GM18868 (cell line): ENCODE measurements around the gene PDE4D.

ENCODE experiments used
- ATAC-seq: cut with Tn5 transposase; IDR thresholded peaks from one replicate; pipeline ENCODE4 v1.9.1; 2021; ENCODE audit warnings: mild to moderate bottlenecking, moderate library complexity; ENCODE audit not compliant: unreplicated experiment

The PDE4D gene

DNA sequence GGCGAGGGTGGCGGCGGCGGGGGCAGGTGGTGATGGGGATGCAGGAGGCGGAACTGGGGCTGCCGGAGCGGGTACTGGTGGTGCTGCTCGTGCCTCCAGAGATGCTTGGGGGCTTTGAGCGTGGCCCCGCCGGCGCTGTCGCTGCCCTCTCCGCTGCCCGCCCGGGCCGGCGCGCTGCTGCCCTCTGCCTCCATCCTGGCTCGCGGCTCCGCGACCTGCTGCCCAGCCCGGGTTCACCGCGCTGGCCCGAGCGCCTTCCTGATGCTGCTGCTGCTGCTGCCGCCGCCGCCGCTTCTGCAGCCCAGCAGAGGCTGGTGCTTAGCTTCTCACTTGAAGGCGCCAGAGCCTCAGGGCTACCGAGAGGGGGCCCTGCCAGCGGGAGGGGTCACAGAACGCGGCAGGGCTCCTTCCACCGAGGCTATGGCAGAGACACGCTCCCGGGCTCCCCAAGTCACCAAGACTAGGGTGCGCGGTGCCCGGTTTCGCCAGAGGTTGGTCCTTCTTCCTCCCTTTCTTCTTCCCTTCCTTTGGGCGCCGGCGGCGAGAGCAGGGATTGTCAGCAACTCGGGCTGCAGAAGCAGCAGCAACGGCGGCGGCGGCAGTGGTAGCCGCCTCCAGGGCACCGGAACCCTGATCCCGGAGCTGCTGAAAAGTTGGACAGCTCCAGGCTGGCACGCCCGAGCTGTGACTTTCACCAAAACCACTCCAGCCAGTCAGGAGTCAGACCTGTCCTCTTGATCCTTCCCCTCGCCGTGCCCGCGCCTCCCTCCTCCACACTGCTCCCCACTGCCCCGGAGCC, at the start of gene PDE4D:
TSS of gene PDE4D (minus strand) at position 298 of the 799 bp plus-strand sequence.
- ATAC-seq, result peak; percentile 49

DNA sequence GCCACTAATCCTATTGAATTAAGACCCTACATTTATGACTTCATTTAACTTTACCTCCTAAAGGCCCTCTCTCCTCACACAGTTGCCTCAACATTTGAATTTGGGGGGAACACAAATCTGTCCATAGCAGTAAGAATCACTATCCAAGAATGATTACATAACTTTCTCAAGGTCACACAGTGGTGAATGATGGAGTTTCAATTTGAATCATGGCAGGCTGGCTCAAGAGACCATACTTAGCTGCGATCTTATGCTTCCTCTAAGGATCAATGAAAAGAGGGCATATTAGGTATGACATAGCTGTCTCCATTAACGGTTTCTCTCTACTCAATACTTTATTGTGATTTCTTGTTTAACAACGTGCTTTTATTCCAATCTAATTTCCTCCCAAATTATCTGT, 44.1 kb upstream of the PDE4D start:
- ATAC-seq, result no peak

DNA sequence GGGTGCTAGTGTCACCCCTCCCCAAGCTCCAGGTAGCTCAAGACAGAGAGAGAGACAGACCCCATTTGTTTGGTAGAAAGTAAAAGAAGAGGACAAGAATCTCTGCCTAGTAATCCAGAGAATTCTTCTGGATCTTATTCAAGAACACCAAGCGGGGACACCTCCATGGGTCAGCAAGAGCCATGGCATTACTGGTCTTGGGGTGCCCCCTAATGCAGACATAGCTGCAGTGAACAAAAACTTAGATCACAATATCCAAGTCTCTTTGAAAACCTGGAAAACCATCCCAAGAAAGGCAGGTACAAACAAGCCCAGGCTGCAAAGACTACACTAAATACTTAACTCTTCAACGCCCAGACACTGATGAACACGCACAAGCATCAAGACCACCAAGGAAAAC, 29.9 kb upstream of the PDE4D start:
- ATAC-seq, result no peak

DNA sequence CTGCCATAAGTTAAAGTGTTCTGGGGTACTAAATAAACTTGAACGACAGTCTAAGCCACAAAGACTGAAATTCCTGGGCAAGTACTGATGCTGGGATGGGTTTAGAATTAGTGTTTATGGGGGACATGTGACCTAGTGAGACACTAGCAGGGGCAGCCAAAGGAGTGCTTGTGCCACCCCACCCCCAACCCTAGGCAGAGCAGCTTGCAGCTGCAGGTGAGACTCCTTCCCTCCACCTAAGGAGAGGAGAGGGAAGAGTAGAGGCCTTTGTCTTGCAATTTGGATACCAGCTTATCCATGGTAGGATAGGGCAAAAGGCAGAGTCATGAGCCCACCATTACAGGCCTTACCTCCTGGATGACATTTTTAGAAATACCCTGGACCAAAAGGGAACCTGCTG, 28.7 kb upstream of the PDE4D start:
- ATAC-seq, result no peak

DNA sequence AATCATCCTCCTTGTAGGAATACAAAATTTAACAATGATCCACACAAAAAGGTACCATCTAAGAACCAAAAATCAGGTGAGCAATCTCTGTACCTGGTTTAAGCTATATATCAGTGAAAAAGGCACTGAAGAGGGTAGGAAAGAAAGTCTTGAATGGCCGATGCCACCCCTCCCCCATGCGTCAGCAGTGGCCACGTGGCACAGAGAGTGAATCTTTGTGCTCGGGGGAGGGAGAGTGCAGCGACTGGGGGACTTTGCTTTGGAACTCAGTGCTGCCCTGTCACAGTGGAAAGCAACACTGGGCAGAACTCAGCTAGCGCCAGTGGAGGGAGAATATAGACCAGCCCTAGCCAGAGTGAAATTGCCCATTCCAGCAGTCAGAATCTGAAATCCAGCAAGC, 28.3 kb upstream of the PDE4D start:
- ATAC-seq, result no peak

DNA sequence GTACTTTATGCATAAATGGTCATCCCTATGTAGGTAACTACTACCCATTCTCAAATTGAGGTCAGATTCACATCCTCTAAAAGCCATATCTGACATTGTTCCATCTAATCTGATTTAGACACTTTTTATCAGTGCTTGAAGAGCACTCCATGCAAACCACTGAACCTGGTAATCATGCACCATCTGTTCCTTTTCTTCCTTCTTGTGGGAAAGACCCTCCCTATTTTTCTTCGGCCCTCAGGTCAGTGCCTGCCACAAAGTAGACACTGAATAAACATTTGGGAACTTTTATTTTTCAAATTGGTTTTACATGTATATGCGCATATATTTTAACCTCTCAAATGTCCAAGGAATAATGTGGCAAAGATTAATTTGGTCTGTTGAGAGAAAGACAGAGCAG, 26.0 kb upstream of the PDE4D start:
- ATAC-seq, result no peak

DNA sequence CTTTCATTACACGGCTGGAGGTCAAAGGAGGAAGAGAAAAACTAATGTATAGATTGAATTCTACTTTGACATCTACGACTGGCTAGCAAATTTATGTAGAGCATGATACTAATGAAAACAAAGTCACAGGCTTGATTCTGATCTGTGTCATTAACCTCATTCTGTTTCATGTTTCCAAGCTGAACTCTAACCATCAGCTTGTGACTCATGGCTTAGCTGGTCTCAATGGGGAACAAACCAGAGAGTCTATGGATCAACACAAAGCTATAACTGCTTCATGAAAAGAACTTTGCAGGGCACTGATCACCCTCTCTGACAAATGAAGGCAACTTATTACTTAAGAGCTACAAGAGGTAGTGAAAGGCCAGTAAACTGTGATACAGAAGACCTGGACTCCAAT, 23.6 kb upstream of the PDE4D start:
- no peak for ATAC-seq

DNA sequence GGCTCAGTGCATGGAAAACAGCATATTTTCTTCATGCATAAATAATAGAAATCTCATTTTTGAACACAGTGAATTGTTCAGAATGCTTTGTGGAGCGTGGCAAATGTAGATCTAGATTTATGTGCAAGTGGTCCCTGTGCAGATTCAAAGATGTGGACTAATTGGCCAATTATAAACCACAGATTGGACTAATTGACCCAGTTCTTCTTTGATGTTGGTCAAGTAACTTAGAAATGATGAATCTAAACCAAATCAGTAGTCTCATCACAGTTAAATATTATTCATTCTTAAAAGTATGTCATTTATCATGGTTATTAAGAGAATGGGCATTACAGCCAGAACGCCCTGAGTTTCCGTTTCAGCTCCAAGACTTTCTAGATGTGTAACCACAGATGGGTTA, 11.7 kb upstream of the PDE4D start:
- ATAC-seq, result no peak

DNA sequence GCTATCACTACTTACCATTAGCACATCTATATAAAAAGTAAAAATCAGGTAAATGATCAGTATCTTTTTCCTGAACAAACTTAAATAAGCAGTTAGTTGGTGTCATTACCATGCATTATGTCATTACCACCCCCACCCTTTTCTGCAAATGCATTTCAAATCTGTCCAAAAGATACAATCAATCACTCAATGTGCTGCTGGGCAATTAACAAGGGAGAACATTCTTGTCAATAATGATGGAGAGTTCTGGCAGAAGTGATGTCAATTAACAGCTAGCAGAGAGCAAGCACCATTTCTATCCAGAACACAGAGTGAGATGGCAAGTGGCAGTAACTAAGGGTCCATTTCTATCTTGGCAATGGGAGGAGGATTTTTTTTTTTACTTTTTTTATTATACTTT, 3.5 kb upstream of the PDE4D start:
- no peak for ATAC-seq

DNA sequence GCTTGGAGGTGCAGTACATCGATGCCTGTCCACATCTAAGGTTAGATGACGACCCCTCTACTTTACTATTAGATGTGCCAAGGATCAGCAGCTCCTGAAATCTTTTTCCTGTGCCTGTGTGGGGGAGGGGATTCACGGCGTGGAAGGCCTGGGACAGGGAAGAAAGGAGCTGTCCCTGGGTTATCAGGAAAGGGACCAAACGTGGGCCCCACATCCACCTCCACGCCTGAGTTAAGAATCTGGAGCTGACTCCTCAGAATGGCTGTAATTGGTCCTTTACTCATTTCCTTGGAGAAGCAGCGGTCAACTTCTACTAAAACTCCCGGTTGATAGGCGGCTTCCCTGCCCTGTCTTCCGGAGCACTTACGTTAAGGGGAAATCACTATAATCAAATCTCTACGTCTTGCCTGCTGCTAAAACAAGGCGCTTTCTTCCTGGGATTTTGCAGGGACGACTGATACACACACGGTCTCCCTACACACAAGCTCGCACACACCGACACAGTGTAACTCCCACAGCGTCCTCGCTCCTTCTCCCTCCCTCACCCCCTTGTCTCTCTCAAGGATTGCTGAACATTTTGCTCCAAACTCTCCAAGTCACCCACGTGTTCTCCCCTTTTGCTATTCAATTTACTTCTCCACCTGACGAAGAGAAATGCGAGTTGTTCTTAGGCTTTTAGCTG, 1.4 kb downstream of the PDE4D start:
- no peak for ATAC-seq

DNA sequence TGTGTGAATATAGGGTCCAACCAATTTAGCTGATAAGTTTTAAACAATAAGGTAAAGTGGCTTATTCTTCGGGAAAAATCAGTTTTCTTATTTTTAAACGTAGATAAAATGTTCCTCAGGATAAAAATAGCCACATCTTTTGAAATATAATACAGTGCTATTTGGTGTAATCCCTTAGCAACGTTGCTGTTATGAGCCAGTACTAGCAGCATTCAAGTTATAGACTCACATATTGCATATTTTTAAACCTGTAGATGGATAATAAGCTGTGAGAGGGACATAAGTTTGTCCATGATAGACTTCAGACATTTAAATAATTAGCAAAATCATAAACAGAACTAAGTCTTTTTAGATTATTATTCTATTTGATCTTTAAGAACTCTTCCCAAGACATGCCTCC, 6.3 kb downstream of the PDE4D start:
- ATAC-seq, result no peak

DNA sequence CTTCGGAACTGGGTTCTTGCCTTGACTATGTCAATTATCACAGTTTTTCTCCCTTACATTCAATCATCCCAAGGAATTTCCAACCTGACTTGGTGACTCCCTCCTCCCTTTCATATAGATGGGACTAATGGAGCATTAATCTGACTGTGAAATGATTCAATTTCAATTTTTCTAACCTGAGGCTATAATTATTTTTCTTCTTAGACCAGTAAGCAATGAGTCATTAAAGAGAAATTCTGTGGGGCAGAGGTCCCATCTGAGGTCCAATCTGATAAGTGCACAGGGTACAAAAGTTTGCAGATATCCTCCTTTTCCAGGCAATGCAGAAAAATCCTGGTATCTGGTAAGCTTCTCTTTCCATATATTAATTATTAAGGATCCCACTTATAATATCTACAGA, 18.9 kb downstream of the PDE4D start:
- ATAC-seq, result no peak

DNA sequence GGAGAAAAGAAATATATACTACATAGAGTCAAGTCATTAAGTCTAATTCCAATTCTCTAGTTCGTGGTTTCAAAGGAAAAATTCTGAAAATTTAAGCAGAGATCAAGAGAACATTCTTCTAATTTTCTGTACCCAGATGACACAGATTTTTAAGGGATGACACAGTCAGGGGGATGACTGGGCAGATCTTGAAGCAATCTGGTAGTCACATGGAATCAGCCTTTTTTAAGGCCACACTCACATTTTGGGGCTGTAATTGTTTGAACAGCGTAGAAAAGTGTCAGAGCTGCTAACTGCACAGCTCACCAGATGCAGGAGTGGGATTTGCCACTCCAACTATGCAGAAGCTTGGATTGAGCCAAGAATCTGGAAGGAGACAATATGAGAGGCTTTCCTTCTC, 20.4 kb downstream of the PDE4D start:
- ATAC-seq, result no peak

DNA sequence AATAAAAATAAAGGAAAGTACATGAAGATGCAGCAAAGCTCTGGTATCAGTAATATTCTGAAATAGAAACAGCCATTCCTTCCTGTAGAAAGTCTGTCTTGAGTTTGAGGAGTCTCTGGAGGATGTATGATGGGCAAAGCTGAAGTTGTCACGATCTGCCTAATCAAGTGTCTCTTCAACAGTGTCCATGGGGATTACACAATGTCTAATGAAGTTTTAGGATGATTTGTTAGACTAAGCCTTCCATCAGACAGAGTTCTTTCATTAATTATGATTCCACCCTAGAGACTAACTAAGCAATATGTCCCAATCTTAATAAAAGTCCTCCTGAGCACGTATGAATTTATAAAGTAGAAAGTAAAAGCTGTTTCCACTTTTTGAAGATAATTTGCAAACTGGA, 26.9 kb downstream of the PDE4D start:
- no peak for ATAC-seq

DNA sequence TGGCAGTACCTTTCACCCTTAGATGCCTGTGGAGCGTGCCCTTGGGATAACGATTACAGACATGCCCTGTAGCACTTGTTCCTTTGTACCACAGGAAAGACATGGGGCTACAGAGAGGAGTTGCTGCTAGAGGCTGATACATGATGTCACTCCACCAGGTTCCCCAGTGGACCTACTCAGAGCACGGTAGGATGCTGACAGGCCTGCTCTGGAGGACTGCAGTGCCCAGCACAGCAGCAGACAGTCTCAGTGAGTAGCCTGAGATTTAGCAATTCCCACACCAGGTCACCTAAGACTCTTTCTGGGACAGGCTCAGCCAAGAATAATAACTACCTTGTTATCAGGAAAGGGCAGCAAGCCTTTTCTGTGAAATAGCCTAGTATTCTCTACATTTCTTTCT, 28.8 kb downstream of the PDE4D start:
- no peak for ATAC-seq

DNA sequence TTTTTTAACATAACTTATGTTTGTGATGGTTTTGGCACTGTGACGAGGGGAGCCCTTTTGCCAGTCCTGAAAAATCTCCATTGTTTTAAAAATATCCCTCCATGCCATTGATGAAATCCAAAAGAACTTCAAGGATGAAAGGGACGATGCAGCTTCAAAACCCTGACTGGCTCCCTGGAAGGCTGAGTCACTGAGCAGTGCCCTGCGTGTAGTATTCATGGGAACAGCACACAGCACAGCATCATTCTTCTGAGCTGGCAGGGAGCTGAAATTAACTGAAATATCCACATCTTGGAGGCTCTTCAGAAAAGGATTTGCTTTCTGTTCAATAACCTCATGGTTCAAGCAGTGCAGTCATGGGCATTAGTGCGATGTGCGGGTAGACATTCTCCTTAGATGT, 29.7 kb downstream of the PDE4D start:
- no peak for ATAC-seq

DNA sequence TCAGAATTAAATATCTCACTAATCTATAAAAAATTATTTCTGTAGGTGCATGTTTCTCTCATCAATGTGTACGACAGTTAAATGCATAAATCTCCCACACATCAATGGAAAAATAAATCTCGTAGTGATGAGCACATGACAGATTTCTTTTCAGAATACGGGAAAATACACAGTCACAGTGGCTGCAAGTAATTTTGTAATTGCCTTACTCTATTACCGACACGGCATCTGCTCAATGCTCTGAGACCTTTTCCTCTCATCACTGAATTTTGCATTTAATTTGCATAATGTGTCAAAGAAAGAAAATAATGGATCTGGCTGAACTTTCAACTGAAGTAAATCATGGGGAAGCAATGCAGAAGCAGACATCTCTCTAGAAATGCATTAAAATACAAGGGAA, 37.2 kb downstream of the PDE4D start:
- no peak for ATAC-seq

DNA sequence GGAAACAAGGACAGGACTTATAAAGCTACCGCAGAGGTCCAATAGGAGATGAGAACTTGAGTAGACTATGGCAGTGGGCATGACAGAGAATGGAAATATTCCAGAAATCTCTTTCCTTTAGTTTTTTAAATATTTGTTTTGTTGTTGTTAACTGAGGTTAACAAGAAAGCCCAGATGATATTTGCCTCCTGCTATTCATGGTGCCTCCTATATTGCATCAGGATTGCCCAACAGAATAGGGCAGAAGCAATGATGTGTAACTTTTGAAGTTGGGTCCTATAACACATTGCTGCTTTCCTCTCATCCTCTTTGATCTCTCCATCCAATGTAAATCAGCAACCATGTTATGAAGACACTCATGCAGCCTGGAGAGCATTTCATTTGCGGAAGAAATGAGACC, 42.8 kb downstream of the PDE4D start:
- ATAC-seq, result no peak

DNA sequence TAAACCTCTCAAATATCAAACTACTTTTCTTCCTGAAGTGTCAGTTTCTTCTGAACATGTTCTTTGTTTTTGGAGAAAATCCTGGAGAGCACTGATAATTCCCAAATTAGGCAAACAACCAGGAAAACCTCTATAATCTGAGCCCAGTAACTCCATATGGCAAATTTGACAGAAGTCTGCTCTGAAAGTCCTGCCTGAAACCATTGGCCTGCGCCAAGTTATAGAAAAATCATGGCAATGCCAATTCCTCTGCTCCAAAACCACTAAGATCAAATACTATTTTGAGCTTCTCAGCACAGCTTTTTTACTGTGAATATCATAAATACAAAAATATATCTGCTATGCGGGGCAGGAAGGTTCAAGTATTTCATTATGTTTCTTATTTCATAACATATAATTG, 45.9 kb downstream of the PDE4D start:
- ATAC-seq, result no peak

DNA sequence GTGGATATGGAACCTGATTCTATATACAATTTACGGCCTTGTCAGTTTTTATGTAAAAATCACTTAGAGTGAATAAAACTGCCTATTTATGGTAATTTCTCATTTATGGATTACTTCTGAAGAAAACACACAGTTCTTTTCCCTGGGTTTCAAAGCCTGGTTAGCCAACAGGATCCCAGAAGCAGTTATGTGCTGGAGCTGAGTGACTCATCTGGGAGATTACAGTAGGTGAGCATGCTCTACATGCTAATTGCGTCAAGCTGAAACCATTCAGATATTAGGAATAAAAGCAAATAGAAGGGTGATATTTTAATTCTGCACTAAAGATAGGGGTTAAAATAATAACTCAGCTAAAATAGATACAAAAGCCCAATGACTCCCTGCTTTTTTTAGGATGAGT, 47.8 kb downstream of the PDE4D start:
- ATAC-seq, result no peak

DNA sequence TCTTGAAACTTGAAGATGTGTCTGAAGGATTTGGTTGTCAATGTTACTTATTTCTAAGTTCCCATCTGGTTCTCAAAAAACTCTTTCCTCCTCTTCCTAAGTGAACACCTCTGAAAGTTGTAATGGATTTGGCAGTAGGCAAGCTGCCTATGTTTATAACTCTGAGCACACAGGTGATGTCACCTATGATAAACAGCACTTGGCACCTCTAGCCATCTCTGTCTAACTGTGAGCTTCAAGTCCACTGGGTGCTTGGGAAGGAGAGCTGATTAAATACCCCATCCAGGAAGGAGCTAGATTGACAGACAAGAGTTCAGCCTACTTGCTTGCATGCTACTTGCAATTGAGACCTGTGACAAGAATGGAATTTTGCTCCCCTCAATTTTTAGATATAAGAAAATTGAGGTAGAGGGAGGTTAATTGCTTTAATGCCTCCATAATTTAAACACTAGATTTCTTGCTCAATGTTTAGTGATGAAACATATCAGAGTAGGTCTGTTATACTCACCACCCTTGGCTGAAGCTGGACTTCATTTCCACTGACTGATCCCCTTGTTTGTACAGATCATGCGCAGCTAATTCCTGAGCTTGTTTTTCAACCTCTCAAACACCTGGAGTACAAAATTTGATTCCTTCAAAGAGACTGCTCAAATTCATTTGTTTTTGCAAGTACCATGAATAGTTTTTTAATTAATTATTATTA, 49.9 kb downstream of the PDE4D start:
- no peak for ATAC-seq

DNA sequence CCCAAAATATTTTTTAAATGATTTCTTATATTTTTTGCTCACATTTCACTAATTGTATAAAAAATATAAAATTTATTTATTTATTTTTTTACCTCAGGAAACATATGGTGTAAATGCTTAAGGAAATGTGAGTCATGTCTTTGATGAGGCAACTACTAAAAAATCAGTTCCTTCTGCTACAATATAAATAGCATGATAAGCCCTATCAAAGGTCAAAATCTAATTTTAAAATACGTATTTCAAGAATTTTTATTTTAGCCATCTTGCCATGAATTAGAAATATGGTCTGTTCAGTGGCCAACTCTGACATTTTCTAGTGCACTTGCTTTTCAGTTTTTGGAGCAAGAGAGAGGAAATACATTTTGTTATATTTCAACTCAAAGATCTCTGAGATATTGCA, 50.5 kb downstream of the PDE4D start:
- no peak for ATAC-seq
